Stimulated activated CD4-positive, alpha-beta T cell treated with anti-CD3 and anti-CD28 coated beads, Interleukin-1b, Interleukin-23, amount 100 ng/mL, for 1 hour (primary cell): ENCODE measurements around the gene FOXP2.
"Not testable (repeated sequence)": the region's sequence is repeated elsewhere in the genome, so short reads cannot be mapped to it uniquely, and the experiment has no call there.

Experiments used
- DNase-seq, 2 donors: peaks; one replicate each; pipeline ENCODE4 v3.0.0-alpha.2; 2020; ENCODE audit warnings: low read depth in 2 of 2

The FOXP2 gene

GRCh38 chr7:114414156-114415063 lies at the start of gene FOXP2:
Gene FOXP2 (plus strand): TSS chr7:114414815. CDS start chr7:114426512, 11,697 bp downstream.
- no peak for DNase-seq

GRCh38 chr7:114365791-114366190 lies 48.8 kb upstream of the FOXP2 start:
- no peak for DNase-seq

DNA sequence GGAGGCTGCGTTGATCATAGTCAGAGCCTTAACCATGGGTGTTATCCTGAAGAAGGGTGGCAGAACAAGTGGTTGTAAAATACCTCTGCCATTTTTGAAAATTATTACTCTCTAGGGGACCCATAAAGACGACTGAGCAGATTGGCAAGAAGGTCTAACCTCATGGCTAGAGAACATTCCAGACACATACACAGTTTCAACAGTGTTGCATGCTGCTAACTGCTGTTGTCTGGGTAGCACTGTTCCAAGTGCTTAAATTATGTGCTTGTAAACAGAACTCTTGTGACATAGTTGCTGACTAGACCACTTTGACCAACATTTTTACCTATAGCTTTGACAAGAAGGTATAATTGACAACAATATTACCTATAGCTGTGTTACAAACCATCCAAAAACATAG lies 46.1 kb upstream of the FOXP2 start:
- no peak for DNase-seq

GRCh38 chr7:114369294-114369693 lies 45.3 kb upstream of the FOXP2 start:
- DNase-seq = no peak

- no peak for DNase-seq
Measured at GRCh38 chr7:114372619-114373018, 42.0 kb upstream of the FOXP2 start.

GRCh38 chr7:114375907-114376306 lies 38.7 kb upstream of the FOXP2 start:
- no peak for DNase-seq

DNA sequence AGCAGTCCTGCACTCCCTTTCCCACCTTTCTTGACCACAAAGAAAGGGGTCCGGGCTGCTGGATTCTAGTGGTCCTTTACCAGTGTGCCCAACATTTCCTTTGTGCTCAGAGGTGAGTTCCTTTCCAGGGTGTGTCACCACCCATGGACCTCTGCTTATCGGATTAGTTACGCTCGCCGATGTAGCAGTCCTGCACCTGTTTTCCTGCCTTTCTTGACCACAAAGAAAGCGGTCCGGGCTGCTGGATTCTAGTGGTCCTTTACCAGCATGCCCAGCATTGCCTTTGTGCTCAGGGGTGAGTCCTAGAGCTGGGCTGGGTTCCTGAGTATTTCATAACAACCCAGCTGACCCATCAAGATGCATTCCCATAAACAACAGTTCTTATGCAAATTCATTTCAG lies 30.7 kb upstream of the FOXP2 start:
- DNase-seq = not testable (repeated sequence)

- DNase-seq = not testable (repeated sequence)
Measured at GRCh38 chr7:114384346-114384745, 30.3 kb upstream of the FOXP2 start.

DNA sequence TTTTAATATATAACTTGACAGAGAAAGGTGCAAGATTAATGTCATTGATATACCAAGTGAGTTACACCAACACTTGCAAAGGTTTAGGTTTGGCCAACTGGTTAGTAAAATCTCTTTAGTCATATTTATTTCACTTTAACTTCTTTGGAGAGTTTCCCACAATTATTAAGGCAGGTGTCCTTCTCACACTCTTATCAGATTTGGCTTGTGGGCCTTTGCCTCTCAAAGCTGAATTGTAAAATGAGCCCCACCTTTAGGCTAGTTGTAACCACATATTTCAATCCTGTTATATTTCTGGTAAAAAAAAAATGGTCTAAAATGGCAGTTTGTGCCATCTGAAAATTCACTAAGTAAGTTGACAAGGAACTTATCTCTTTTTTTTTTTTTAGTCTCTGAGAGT lies 26.6 kb upstream of the FOXP2 start:
- DNase-seq = no peak

GRCh38 chr7:114392686-114393085 lies 21.9 kb upstream of the FOXP2 start:
- DNase-seq = no peak

GRCh38 chr7:114402876-114403635 lies 11.6 kb upstream of the FOXP2 start:
- DNase-seq = no peak

- DNase-seq = no peak
Measured at GRCh38 chr7:114405427-114405826, 9.2 kb upstream of the FOXP2 start.

- no peak for DNase-seq
Measured at GRCh38 chr7:114409750-114410149, 4.9 kb upstream of the FOXP2 start.

- DNase-seq = no peak
Measured at GRCh38 chr7:114412548-114412947, 2.1 kb upstream of the FOXP2 start.

- no peak for DNase-seq
Measured at GRCh38 chr7:114413761-114414155, 857 bp upstream of the FOXP2 start.

- DNase-seq = no peak
Measured at GRCh38 chr7:114415064-114415989, 712 bp downstream of the FOXP2 start.

GRCh38 chr7:114416129-114416990 lies 1.7 kb downstream of the FOXP2 start:
- DNase-seq = no peak

DNA sequence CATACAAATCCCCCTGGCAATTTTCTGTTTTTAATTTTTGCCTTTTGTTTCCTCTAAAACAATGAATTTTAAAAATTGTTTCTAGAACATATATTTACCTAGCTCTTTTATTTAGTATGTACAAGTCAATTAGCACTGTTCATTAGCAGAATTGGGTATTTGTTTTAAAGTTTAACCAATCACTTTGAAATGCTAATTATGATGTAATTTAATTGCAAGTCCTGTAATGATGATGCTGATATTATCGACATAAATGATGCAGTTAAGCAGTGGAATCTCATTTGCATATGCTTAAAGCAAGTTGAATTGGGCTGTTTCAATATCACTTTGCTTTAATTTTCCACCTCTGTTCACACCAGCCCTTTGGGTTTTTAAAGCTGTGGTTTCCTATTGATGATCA lies 2.7 kb downstream of the FOXP2 start:
- DNase-seq = no peak

- DNase-seq = no peak
Measured at GRCh38 chr7:114418117-114418516, 3.5 kb downstream of the FOXP2 start.

DNA sequence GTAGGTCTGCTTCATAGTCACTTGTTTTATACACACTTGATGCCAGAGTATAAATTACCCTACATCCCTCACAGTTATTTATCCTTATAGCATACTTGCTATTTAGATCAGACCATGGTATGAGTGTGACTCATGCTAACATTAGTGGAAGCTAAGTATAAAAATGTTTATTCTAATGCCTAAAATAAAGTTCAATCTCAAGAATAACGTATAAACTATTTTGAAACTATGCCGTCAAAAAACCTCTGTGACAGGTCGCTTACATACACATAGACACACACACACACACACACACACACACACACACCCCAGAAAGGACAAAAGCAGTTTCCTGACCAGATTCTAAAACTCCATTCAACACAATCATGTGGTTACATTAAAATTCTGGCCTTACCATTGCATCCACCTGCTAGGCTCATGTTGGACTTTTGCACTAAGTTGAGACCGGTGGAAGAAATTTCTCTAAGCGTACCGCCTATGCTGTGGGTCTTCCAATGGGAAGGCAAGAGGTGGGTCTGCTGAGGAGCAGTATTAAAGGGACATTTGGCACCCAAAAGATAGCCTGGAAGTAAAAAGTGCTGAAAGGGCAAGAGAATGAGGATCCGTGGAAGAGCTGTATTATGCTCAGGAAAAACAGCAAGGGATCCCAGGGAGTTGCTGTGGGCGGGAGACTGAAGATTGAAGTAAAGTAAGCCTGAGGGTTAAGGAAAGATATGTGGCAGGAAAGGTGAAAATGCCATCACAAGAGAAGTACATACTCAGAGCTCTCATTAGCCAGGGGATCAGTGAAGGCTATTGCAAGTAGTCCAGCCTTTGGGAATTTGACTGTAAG lies 5.0 kb downstream of the FOXP2 start:
- no peak for DNase-seq
